Epithelial cell of esophagus (primary cell): ENCODE results near the gene IRF2BP1.

Source experiments
- DNase-seq: peaks from one replicate; pipeline ENCODE4 v3.0.0; 2010; ENCODE audit warnings: low read depth
- H3K4me3 ChIP-seq: 2 replicates; pipeline ENCODE4 v1.5.1; 2011; ENCODE audit warnings: mild to moderate bottlenecking, low read length, control low read depth
- CTCF ChIP-seq: IDR thresholded peaks from 2 replicates; pipeline ENCODE4 v1.5.1; 2011; ENCODE audit warnings: low read depth, mild to moderate bottlenecking, low read length, control low read depth, inconsistent platforms; ENCODE audit not compliant: insufficient read depth; ENCODE audit errors: missing control alignments

IRF2BP1 gene

GRCh38 chr19:45863335-45863839, 22.6 kb downstream of the IRF2BP1 start:
- peak overlapping the region; percentile 99 for H3K4me3 ChIP-seq
- no peak for DNase-seq
- no peak for TF ChIP-seq CTCF

- TF ChIP-seq CTCF, result no peak
Observed at GRCh38 chr19:45862564-45863334, 23.2 kb downstream of the IRF2BP1 start, which contains the start of gene SYMPK. SYMPK (minus strand) TSS chr19:45863147; CDS start chr19:45854495, 8,652 bp downstream.

GRCh38 chr19:45862271-45862563, 23.7 kb downstream of the IRF2BP1 start:
- no peak for TF ChIP-seq CTCF
- DNase-seq, result no peak
- peak overlapping the region; percentile 99 for H3K4me3 ChIP-seq

More at GRCh38 chr19:45862564-45863334, 23.2 kb downstream of the IRF2BP1 start, which contains the start of gene SYMPK:
- peak within 1 kb of the TSS; percentile 99 for H3K4me3 ChIP-seq
- peak; percentile 99 for DNase-seq

GRCh38 chr19:45860359-45861259, 25.3 kb downstream of the IRF2BP1 start:
- DNase-seq, result no peak
- no peak overlapping the region for H3K4me3 ChIP-seq
- no peak for TF ChIP-seq CTCF

- H3K4me3 ChIP-seq, result no peak overlapping the region
- DNase-seq, result no peak
- TF ChIP-seq CTCF, result no peak
Observed at GRCh38 chr19:45854167-45854778, 31.7 kb downstream of the IRF2BP1 start.

GRCh38 chr19:45852983-45853382, 33.0 kb downstream of the IRF2BP1 start:
- no peak overlapping the region for H3K4me3 ChIP-seq
- no peak for TF ChIP-seq CTCF
- DNase-seq, result no peak
